Neutrophil (primary cell): ENCODE data around the gene KCNK2.

Experiments used
- H3K27ac ChIP-seq: fragments of 200-600 bp; sonication (generic); 2 replicates; pipeline ENCODE4 v1.5.1; 2016; ENCODE audit warnings: mild to moderate bottlenecking, moderate library complexity
- H3K27me3 ChIP-seq: fragments of 200-600 bp; sonication (generic); 2 replicates; pipeline ENCODE4 v1.6.0; 2016; ENCODE audit warnings: mild to moderate bottlenecking
- H3K36me3 ChIP-seq: fragments of 200-600 bp; sonication (generic); 2 replicates; pipeline ENCODE4 v1.5.1; 2017
- H3K4me1 ChIP-seq, 2 experiments: fragments of 200-600 bp in 1 of 2; sonication (generic) in 1 of 2; 1 replicate in 1 of 2; 2 replicates in 1 of 2; pipeline versions ENCODE4 v1.5.1 to v1.6.1; 2013 to 2016; ENCODE audit warnings: low read depth in 1 of 2, low read length in 1 of 2, mild to moderate bottlenecking in 1 of 2, moderate library complexity in 1 of 2; ENCODE audit not compliant: control insufficient read depth in 1 of 2, insufficient read depth in 1 of 2
- H3K4me3 ChIP-seq, 2 experiments: fragments of 200-600 bp in 1 of 2; sonication (generic) in 1 of 2; 1 replicate in 1 of 2; 2 replicates in 1 of 2; pipeline ENCODE4 v1.5.1; 2013 to 2016; ENCODE audit warnings: low read depth in 1 of 2, low read length in 1 of 2, mild to moderate bottlenecking in 1 of 2, moderate library complexity in 1 of 2
- H3K9me3 ChIP-seq: fragments of 200-600 bp; sonication (generic); 2 replicates; pipeline ENCODE4 v1.5.1; 2016
- TF ChIP-seq, protein P1 (sequence below): fragments of 200-600 bp; sonication (generic); IDR thresholded peaks from 2 replicates; pipeline ENCODE4 v1.5.1; 2016; ENCODE audit warnings: antibody characterized with exemption

The KCNK2 gene

DNA sequence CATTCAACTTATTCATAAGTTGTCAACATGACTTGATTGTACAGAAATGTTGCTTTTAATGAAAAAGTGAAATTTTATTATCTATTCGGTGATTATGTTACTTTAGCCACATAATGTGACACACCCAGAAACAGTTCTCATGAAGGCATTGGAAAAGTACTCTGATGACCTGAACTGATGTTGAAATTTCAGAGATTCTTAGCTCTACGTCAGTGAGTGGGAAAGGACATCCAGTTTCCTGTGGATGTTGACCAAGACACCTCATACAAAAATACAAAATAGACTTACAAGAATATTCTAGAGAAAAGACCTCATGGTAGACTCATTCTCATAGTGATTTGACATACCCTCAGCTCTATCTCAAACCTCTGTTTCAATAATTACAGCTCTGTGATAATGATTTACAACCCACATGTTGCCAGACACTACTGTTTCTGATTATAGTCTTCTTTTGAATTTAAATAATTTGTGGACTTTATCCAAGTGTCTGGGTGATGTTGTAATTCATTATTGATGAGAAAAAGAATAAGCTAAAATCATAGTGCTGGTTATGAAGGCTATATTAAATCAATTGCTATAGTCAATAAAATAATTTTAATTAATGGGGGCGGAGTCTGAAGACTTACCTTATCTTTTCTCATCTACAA is 37.3 kb downstream of the KCNK2 start:
- no peak overlapping the region for H3K4me3 ChIP-seq
- H3K27ac ChIP-seq, result no peak overlapping the region
- H3K27me3 ChIP-seq, result no peaks in the 10 kb centered on the region
- TF ChIP-seq, protein P1, sequence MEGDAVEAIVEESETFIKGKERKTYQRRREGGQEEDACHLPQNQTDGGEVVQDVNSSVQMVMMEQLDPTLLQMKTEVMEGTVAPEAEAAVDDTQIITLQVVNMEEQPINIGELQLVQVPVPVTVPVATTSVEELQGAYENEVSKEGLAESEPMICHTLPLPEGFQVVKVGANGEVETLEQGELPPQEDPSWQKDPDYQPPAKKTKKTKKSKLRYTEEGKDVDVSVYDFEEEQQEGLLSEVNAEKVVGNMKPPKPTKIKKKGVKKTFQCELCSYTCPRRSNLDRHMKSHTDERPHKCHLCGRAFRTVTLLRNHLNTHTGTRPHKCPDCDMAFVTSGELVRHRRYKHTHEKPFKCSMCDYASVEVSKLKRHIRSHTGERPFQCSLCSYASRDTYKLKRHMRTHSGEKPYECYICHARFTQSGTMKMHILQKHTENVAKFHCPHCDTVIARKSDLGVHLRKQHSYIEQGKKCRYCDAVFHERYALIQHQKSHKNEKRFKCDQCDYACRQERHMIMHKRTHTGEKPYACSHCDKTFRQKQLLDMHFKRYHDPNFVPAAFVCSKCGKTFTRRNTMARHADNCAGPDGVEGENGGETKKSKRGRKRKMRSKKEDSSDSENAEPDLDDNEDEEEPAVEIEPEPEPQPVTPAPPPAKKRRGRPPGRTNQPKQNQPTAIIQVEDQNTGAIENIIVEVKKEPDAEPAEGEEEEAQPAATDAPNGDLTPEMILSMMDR, result no peak
- no peaks in the 10 kb centered on the region for H3K9me3 ChIP-seq
- H3K36me3 ChIP-seq, result no peaks in the 10 kb centered on the region
- H3K4me1 ChIP-seq, result no peaks in the 10 kb centered on the region

DNA sequence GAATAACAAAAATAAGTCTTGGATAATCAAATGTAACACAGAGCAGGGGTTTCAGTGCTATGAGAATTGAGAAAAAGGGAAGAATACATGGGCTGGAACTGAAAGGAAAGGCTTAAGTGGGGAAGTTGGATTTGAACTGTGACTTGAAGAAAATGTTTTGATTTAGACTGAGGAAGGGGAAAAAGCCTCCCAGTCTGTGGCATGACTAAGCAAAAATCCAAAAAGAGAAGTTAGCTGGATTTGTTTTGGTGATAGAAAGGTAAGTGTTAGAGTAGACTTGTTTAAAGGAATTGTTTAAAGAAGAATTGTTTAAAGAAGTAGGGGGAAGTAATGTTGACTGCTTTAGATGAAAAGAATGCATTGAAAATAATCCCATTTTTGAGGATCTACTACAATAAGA is 46.0 kb downstream of the KCNK2 start:
- no peaks in the 10 kb centered on the region for H3K27me3 ChIP-seq
- no peak overlapping the region for H3K27ac ChIP-seq
- H3K4me3 ChIP-seq, result no peak overlapping the region
- no peaks in the 10 kb centered on the region for H3K9me3 ChIP-seq
- H3K4me1 ChIP-seq, result no peaks in the 10 kb centered on the region
- TF ChIP-seq, protein P1, result no peak
- no peaks in the 10 kb centered on the region for H3K36me3 ChIP-seq

DNA sequence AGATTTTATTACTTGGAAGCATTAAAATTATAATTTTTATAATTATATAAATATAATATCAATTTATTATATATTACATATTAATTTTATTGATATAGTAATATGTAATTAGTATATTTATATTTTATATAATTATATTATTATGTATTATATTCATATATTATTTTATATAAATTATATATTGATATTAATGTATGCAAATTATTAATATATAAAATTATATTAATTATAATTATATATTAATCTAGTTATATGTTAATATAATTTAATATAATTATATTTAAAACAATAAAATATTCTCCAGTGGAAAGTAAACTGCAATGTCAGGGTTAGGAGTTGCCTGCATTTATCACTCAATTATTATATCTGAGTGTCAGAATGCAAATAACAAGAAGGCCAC is 48.8 kb downstream of the KCNK2 start:
- Histone ChIP-seq H3K9me3 (no peaks in the 10 kb centered on the region), H3K4me3 (no peak overlapping the region), H3K36me3 (no peaks in the 10 kb centered on the region), H3K27me3 (no peaks in the 10 kb centered on the region), H3K27ac (no peak overlapping the region), H3K4me1 (no peaks in the 10 kb centered on the region)
- TF ChIP-seq, protein P1, result no peak

DNA sequence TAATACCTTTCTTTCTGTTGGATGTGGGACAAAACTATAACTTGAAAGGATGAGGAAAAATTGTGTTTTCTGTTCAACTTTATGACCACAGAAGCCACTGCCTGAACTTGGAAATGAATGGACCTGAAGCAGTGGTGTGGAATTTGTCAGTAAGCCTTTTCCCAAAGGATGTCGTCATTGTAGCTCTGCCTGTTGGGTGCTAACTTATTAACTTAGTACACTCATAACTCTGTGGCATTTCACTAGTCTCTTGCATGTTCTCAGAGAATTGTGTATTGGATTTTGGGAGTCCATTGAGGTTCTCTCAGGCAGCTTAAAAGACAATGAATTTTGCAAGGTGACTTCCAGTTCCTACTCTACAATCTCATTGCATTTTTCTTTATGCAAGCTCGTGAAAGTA is 49.6 kb downstream of the KCNK2 start:
- H3K27ac ChIP-seq, result no peak overlapping the region
- no peaks in the 10 kb centered on the region for H3K9me3 ChIP-seq
- H3K27me3 ChIP-seq, result no peaks in the 10 kb centered on the region
- no peaks in the 10 kb centered on the region for H3K4me1 ChIP-seq
- H3K36me3 ChIP-seq, result no peaks in the 10 kb centered on the region
- no peak overlapping the region for H3K4me3 ChIP-seq
- TF ChIP-seq, protein P1, result no peak

DNA sequence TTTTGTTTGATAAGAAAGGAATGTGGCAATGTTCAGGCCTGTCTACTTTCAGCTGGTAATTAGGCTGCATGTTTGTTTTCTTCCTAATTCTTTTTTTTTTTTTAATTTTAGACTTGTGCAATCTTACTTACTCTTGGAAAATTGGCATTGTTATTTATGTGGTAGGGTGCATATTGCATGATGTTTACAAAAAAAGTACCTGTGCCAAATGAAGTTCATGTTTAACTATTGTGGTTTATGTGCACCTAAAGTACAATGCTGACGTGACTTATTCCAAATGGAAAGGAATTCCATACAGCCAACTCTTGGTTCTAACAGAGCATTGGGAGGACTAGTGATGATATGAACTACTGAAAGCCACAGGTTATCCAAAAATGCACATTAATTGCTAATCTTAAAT is 51.0 kb downstream of the KCNK2 start:
- Histone ChIP-seq H3K9me3 (no peaks in the 10 kb centered on the region), H3K27ac (no peak overlapping the region)
- TF ChIP-seq, protein P1, result no peak

More for the DNA sequence above, 51.0 kb downstream of the KCNK2 start:
- H3K36me3 ChIP-seq, result no peaks in the 10 kb centered on the region
- H3K27me3 ChIP-seq, result no peaks in the 10 kb centered on the region
- H3K4me3 ChIP-seq, result no peak overlapping the region
- no peaks in the 10 kb centered on the region for H3K4me1 ChIP-seq
